ENCODE measurements around the gene KDM7A.

DNA sequence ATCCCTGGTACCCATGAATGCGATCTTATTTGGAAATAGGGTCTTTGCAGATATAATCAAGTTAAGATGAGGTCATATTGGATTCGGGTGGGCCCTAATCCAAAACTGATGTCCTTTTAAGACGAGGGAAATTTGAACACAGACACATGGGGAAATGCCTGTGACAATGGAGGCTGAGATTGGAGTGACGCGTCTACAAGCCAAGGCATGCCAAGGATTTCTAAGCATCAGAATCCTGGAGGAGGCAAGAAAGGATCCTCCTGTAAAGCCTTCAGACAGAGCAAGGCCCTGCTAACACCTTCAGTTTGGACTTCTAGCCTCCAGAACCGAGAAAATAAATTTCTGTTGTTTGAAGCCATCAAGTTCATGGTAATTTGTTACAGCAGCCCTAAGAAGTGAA, 132.5 kb downstream of the KDM7A start:
- no peak for TF ChIP-seq CHD2 (IDR thresholded peaks at IDR 0.05; ENCODE audit: low read length)
- TF ChIP-seq POLR2AphosphoS5 (IDR thresholded peaks at IDR 0.05; ENCODE audit: low read depth, low read length): no peak
- no peak for TF ChIP-seq EGR1 (IDR thresholded peaks at IDR 0.05; ENCODE audit: borderline replicate concordance, low read depth, low read length)
- TF ChIP-seq, protein P1, sequence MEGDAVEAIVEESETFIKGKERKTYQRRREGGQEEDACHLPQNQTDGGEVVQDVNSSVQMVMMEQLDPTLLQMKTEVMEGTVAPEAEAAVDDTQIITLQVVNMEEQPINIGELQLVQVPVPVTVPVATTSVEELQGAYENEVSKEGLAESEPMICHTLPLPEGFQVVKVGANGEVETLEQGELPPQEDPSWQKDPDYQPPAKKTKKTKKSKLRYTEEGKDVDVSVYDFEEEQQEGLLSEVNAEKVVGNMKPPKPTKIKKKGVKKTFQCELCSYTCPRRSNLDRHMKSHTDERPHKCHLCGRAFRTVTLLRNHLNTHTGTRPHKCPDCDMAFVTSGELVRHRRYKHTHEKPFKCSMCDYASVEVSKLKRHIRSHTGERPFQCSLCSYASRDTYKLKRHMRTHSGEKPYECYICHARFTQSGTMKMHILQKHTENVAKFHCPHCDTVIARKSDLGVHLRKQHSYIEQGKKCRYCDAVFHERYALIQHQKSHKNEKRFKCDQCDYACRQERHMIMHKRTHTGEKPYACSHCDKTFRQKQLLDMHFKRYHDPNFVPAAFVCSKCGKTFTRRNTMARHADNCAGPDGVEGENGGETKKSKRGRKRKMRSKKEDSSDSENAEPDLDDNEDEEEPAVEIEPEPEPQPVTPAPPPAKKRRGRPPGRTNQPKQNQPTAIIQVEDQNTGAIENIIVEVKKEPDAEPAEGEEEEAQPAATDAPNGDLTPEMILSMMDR (IDR thresholded peaks at IDR 0.05; ENCODE audit: control extremely low read depth in 1 of 3, insufficient read depth in 1 of 3, low read depth in 1 of 3, low read length in 3 of 3): no peak
- no peak for TF ChIP-seq POLR2A (IDR thresholded peaks at IDR 0.05; ENCODE audit: control extremely low read depth in 1 of 2, low read depth in 2 of 2, low read length in 2 of 2)
- no peak for TF ChIP-seq USF2 (IDR thresholded peaks at IDR 0.05; ENCODE audit: low read length)
- TF ChIP-seq SIN3A (conservative IDR thresholded peaks at IDR 0.05 in 1 of 2, IDR thresholded peaks at IDR 0.05 in 1 of 2; ENCODE audit: low read depth in 1 of 2, low read length in 2 of 2): no peak
- no peak for TF ChIP-seq BACH1 (IDR thresholded peaks at IDR 0.05; ENCODE audit: low read length)
- no peak for TF ChIP-seq CEBPB (IDR thresholded peaks at IDR 0.05; ENCODE audit: low read depth, low read length)
- no peak for TF ChIP-seq HDAC2 (IDR thresholded peaks at IDR 0.05; ENCODE audit: borderline replicate concordance in 1 of 2, low read depth in 2 of 2, low read length in 2 of 2)
